Thoracic aorta (tissue), 2 donors: ENCODE measurements around the gene PCDHGC5. TPM values are rescaled to one million over a fixed set of nuclear protein-coding genes. Genes with fewer than 3 reads are reported as not detected.

Experiments used
- ATAC-seq: fragments of 150-250 bp; one replicate; pipeline ENCODE4 v1.8.0; 2017; ENCODE audit warnings: low read depth; ENCODE audit not compliant: insufficient number of reproducible peaks, low FRiP score
- DNase-seq: peaks from one replicate; pipeline ENCODE4 v3.0.0-alpha.2; 2020; ENCODE audit warnings: low spot score
- H3K27ac ChIP-seq, 2 donors: fragments of 200-600 bp; sonication (generic); 1 replicate in 1 of 2; 2 replicates in 1 of 2; pipeline ENCODE4 v1.5.1; 2016; ENCODE audit warnings: mild to moderate bottlenecking in 2 of 2, moderate library complexity in 2 of 2
- H3K27me3 ChIP-seq: fragments of 200-600 bp; sonication (generic); replicated peaks from 2 replicates; pipeline ENCODE4 v1.6.0; 2016; ENCODE audit warnings: mild to moderate bottlenecking; ENCODE audit not compliant: insufficient read depth
- H3K36me3 ChIP-seq: fragments of 200-600 bp; sonication (generic); one replicate; pipeline ENCODE4 v1.5.1; 2016
- H3K4me1 ChIP-seq, 2 donors: fragments of 200-600 bp; sonication (generic); 1 replicate in 1 of 2; 2 replicates in 1 of 2; pipeline versions ENCODE4 v1.5.1 to v1.6.0; 2016; ENCODE audit warnings: low read depth in 2 of 2, mild to moderate bottlenecking in 1 of 2; ENCODE audit not compliant: control insufficient read depth in 1 of 2
- H3K4me3 ChIP-seq: fragments of 200-600 bp; sonication (generic); 2 replicates; pipeline ENCODE4 v1.5.1; 2016; ENCODE audit warnings: mild to moderate bottlenecking
- H3K9me3 ChIP-seq: fragments of 200-600 bp; sonication (generic); 2 replicates; pipeline ENCODE4 v1.5.1; 2016
- CTCF ChIP-seq: fragments of 200-600 bp; sonication (generic); IDR thresholded peaks from one replicate; pipeline ENCODE4 v1.5.1; 2019; ENCODE audit warnings: antibody characterized with exemption
- total RNA-seq, 2 donors: library from RNA; depleted of rRNA; stranded (reverse); fragments of >200 nt; gene quantifications; one replicate each; pipeline versions ENCODE4 v1.1.0 to v1.2.3, GENCODE V29; 2016

Gene PCDHGC5
- total RNA-seq, 2 donors from 2014 or later = 5.7 to 6.9 TPM

- TF ChIP-seq CTCF = no peak
- DNase-seq = no peak
- no peaks in the 10 kb centered on the region for H3K27me3 ChIP-seq
- peaks cover 37 to 83% of the 10 kb centered on the region in 2 donors for H3K4me1 ChIP-seq
- H3K4me3 ChIP-seq = peak overlapping the region; percentile 11
- no peak overlapping the region for H3K27ac ChIP-seq
- no peak for ATAC-seq
- H3K36me3 ChIP-seq = no peaks in the 10 kb centered on the region
- H3K9me3 ChIP-seq = no peaks in the 10 kb centered on the region
Measured at GRCh38 chr5:141479776-141480175, 9.1 kb upstream of the PCDHGC5 start.

DNA sequence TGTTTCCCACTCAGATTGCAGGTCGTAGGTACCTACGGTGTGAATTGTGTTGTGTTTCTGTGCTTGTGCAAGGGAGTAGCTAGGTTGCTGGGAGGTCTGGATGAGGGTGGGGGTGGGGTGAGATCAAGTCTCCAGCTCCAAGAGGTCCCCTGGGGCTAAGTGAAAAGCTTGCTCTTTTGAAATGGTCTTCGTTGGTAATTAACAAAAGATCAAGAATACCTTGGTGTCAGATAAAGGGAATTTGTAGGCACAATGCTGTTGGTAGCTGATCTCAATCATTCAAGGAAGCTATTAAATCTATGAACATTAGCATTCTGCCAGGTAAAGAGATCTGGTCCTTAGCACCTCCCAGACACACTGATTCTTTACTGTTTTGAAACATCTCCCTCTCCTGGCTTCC is 5.0 kb upstream of the PCDHGC5 start:
- no peak for DNase-seq
- Histone ChIP-seq H3K4me3 (peak overlapping the region; percentile 72), H3K27ac (no peak overlapping the region), H3K27me3 (no peaks in the 10 kb centered on the region), H3K36me3 (no peaks in the 10 kb centered on the region), H3K9me3 (no peaks in the 10 kb centered on the region), H3K4me1 (peaks cover 35 to 76% of the 10 kb centered on the region in 2 donors)
- ATAC-seq = no peak
- TF ChIP-seq CTCF = no peak

DNA sequence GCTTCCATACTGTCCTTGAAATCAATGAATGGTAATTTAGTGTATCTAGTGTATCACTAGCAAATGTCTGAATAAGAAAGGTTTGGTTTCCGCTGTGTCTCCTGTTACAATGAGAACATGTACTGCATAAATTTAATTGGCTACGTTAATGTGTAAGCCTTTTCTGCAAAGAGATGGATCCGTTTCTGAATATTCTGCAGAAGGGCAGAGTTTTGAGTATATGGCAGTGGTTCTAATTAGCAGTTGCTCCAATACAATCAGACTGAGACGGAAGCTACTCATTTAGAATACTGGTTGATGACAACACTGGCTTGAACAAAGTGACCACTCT is 4.6 kb upstream of the PCDHGC5 start:
- ATAC-seq (no peak), DNase-seq (no peak)
- Histone ChIP-seq H3K36me3 (no peaks in the 10 kb centered on the region), H3K4me3 (peak overlapping the region; percentile 72), H3K27ac (no peak overlapping the region), H3K27me3 (no peaks in the 10 kb centered on the region), H3K9me3 (no peaks in the 10 kb centered on the region), H3K4me1 (peaks cover 36 to 78% of the 10 kb centered on the region in 2 donors)
- no peak for TF ChIP-seq CTCF

GRCh38 chr5:141484641-141485311 is 4.1 kb upstream of the PCDHGC5 start, which contains the start of gene PCDHGC4:
Gene PCDHGC4, plus strand, starts transcription at chr5:141485030. Its CDS starts 144 bp downstream, at chr5:141485174.
- H3K27me3 ChIP-seq = no peaks in the 10 kb centered on the region
- ATAC-seq (no peak), DNase-seq (no peak)
- no peak for TF ChIP-seq CTCF
- peaks cover 34 to 78% of the 10 kb centered on the region in 2 donors for H3K4me1 ChIP-seq
- no peak within 1 kb of the TSS for H3K27ac ChIP-seq
- H3K36me3 ChIP-seq = no peaks in the 10 kb centered on the region
- peak within 1 kb of the TSS; percentile 72 for H3K4me3 ChIP-seq
- H3K9me3 ChIP-seq = no peaks in the 10 kb centered on the region

GRCh38 chr5:141485321-141486055 is 3.4 kb upstream of the PCDHGC5 start:
- Histone ChIP-seq H3K27me3 (no peaks in the 10 kb centered on the region), H3K27ac (no peak overlapping the region), H3K4me3 (peak overlapping the region; percentile 72), H3K4me1 (peaks cover 27 to 76% of the 10 kb centered on the region in 2 donors), H3K36me3 (no peaks in the 10 kb centered on the region), H3K9me3 (no peaks in the 10 kb centered on the region)
- ATAC-seq (no peak), DNase-seq (no peak)
- no peak for TF ChIP-seq CTCF
